HEK293 (cell line): ENCODE results near the gene FFAR4.

ENCODE experiments used
- CTCF ChIA-PET: fragments of 350-600 bp; formaldehyde crosslinking; extraction: SDS; loops from one replicate; lab custom pipeline; 2021; ENCODE audit warnings: antibody characterized with exemption; lab: Yijun Ruan, JAX
- POLR2A ChIA-PET: fragments of 300-600 bp; formaldehyde crosslinking; extraction: SDS; loops from one replicate; lab custom pipeline; 2020; ENCODE audit warnings: antibody characterized with exemption, inconsistent platforms; lab: Yijun Ruan, JAX
- H3K27ac ChIP-seq: fragments of 200-500 bp; sonication (Bioruptor generic); 2 replicates; pipeline ENCODE4 v1.5.1; 2014; ENCODE audit warnings: low read depth, low read length, control low read depth, inconsistent platforms; ENCODE audit errors: extremely low read depth
- H3K36me3 ChIP-seq, 2 experiments: fragments of 200-500 bp in 1 of 2; sonication (Bioruptor generic) in 1 of 2; 1 replicate in 1 of 2; 2 replicates in 1 of 2; pipeline ENCODE4 v1.5.1; 2014 to 2017; ENCODE audit warnings: inconsistent platforms in 2 of 2, low read length in 2 of 2; ENCODE audit not compliant: control insufficient read depth in 2 of 2, insufficient read depth in 1 of 2
- H3K4me1 ChIP-seq: fragments of 200-500 bp; sonication (Bioruptor generic); 2 replicates; pipeline ENCODE4 v1.5.1; 2014; ENCODE audit warnings: mild to moderate bottlenecking, low read length, inconsistent platforms; ENCODE audit not compliant: control insufficient read depth, insufficient read depth
- H3K4me3 ChIP-seq: 2 replicates; pipeline ENCODE4 v1.5.1; 2011; ENCODE audit warnings: low read depth, mild to moderate bottlenecking, control low read depth, low read length, moderate library complexity
- H3K9me3 ChIP-seq: fragments of 200-500 bp; sonication (Bioruptor generic); 2 replicates; pipeline ENCODE4 v1.5.1; 2014; ENCODE audit warnings: low read depth, low read length, inconsistent platforms; ENCODE audit not compliant: control insufficient read depth, insufficient read depth
- GLIS2 ChIP-seq: fragments of 450-650 bp; formaldehyde crosslinking; IDR thresholded peaks from 2 replicates; pipeline ENCODE4 v1.5.1; 2016; ENCODE audit warnings: missing biosample characterization, missing genetic modification characterization
- KLF9 ChIP-seq: fragments of 450-650 bp; formaldehyde crosslinking; IDR thresholded peaks from 2 replicates; pipeline ENCODE4 v1.5.1; 2016; ENCODE audit warnings: missing biosample characterization, missing genetic modification characterization, low read depth
- SALL2 ChIP-seq: fragments of 450-650 bp; formaldehyde crosslinking; IDR thresholded peaks from 2 replicates; pipeline ENCODE4 v1.5.0; 2017; ENCODE audit warnings: missing biosample characterization, mild to moderate bottlenecking, missing genetic modification characterization, borderline replicate concordance
- SP7 ChIP-seq: fragments of 450-650 bp; formaldehyde crosslinking; IDR thresholded peaks from 2 replicates; pipeline ENCODE4 v1.5.1; 2016; ENCODE audit warnings: missing biosample characterization, missing genetic modification characterization
- YY2 ChIP-seq: fragments of 450-650 bp; formaldehyde crosslinking; IDR thresholded peaks from 2 replicates; pipeline ENCODE4 v1.5.1; 2016; ENCODE audit warnings: missing biosample characterization, missing genetic modification characterization
- ZFP41 ChIP-seq: fragments of 450-650 bp; formaldehyde crosslinking; IDR thresholded peaks from 2 replicates; pipeline ENCODE4 v1.5.1; 2016; ENCODE audit warnings: missing biosample characterization, missing genetic modification characterization, borderline replicate concordance
- ZIC2 ChIP-seq: fragments of 450-650 bp; formaldehyde crosslinking; IDR thresholded peaks from 2 replicates; pipeline ENCODE4 v1.5.1; 2016; ENCODE audit warnings: missing biosample characterization, missing genetic modification characterization
- ZNF112 ChIP-seq: fragments of 450-650 bp; formaldehyde crosslinking; IDR thresholded peaks from 2 replicates; pipeline ENCODE4 v1.5.0; 2017; ENCODE audit warnings: missing biosample characterization, missing genetic modification characterization
- ZNF132 ChIP-seq: fragments of 450-650 bp; formaldehyde crosslinking; IDR thresholded peaks from 2 replicates; pipeline ENCODE4 v1.5.1; 2017; ENCODE audit warnings: missing biosample characterization, missing genetic modification characterization, borderline replicate concordance
- ZNF146 ChIP-seq: fragments of 450-650 bp; formaldehyde crosslinking; IDR thresholded peaks from 2 replicates; pipeline ENCODE4 v1.5.1; 2016; ENCODE audit warnings: missing biosample characterization, missing genetic modification characterization
- ZNF214 ChIP-seq: fragments of 450-650 bp; formaldehyde crosslinking; IDR thresholded peaks from 2 replicates; pipeline ENCODE4 v1.5.1; 2017; ENCODE audit warnings: missing biosample characterization, mild to moderate bottlenecking, missing genetic modification characterization, borderline replicate concordance
- ZNF248 ChIP-seq: fragments of 450-650 bp; formaldehyde crosslinking; IDR thresholded peaks from 2 replicates; pipeline ENCODE4 v1.5.1; 2017; ENCODE audit warnings: missing biosample characterization, missing genetic modification characterization
- ZNF530 ChIP-seq: fragments of 450-650 bp; formaldehyde crosslinking; IDR thresholded peaks from 2 replicates; pipeline ENCODE4 v1.5.1; 2016; ENCODE audit warnings: low read depth, missing biosample characterization, missing genetic modification characterization
- ZNF548 ChIP-seq: fragments of 450-650 bp; formaldehyde crosslinking; IDR thresholded peaks from 2 replicates; pipeline ENCODE4 v1.5.1; 2016; ENCODE audit warnings: missing biosample characterization, missing genetic modification characterization
- ZNF623 ChIP-seq: fragments of 450-650 bp; formaldehyde crosslinking; IDR thresholded peaks from 2 replicates; pipeline ENCODE4 v1.5.1; 2016; ENCODE audit warnings: missing biosample characterization, missing genetic modification characterization
- ZNF791 ChIP-seq: fragments of 450-650 bp; formaldehyde crosslinking; IDR thresholded peaks from 2 replicates; pipeline ENCODE4 v1.5.1; 2016; ENCODE audit warnings: missing biosample characterization, missing genetic modification characterization
- ZNF843 ChIP-seq: fragments of 450-650 bp; formaldehyde crosslinking; IDR thresholded peaks from 2 replicates; pipeline ENCODE4 v1.5.1; 2016; ENCODE audit warnings: missing biosample characterization, missing genetic modification characterization
- TF ChIP-seq, protein P1 (sequence below): fragments of 450-650 bp; formaldehyde crosslinking; IDR thresholded peaks from 2 replicates; pipeline ENCODE4 v1.5.1; 2016; ENCODE audit warnings: missing biosample characterization, missing genetic modification characterization
- TF ChIP-seq, protein P2 (sequence below): fragments of 450-650 bp; formaldehyde crosslinking; IDR thresholded peaks from 2 replicates; pipeline ENCODE4 v1.5.1; 2016; ENCODE audit warnings: missing biosample characterization, missing genetic modification characterization, low read depth
- TF ChIP-seq, protein P3 (sequence below): fragments of 450-650 bp; formaldehyde crosslinking; IDR thresholded peaks from 2 replicates; pipeline ENCODE4 v1.5.1; 2017; ENCODE audit warnings: missing biosample characterization, missing genetic modification characterization
- TF ChIP-seq, protein P4 (sequence below): fragments of 450-650 bp; formaldehyde crosslinking; IDR thresholded peaks from 2 replicates; pipeline ENCODE4 v1.5.1; 2016; ENCODE audit warnings: missing biosample characterization, missing genetic modification characterization
- TF ChIP-seq, protein P5 (sequence below): fragments of 450-650 bp; formaldehyde crosslinking; IDR thresholded peaks from 2 replicates; pipeline ENCODE4 v1.5.1; 2016; ENCODE audit warnings: missing biosample characterization, missing genetic modification characterization, low read depth
- TF ChIP-seq, protein P6 (sequence below): fragments of 450-650 bp; formaldehyde crosslinking; IDR thresholded peaks from 2 replicates; pipeline ENCODE4 v1.5.1; 2016; ENCODE audit warnings: missing biosample characterization, missing genetic modification characterization
- TF ChIP-seq, protein P7 (sequence below): fragments of 450-650 bp; formaldehyde crosslinking; IDR thresholded peaks from 2 replicates; pipeline ENCODE4 v1.5.1; 2016; ENCODE audit warnings: missing biosample characterization, missing genetic modification characterization, borderline replicate concordance

FFAR4 gene

DNA sequence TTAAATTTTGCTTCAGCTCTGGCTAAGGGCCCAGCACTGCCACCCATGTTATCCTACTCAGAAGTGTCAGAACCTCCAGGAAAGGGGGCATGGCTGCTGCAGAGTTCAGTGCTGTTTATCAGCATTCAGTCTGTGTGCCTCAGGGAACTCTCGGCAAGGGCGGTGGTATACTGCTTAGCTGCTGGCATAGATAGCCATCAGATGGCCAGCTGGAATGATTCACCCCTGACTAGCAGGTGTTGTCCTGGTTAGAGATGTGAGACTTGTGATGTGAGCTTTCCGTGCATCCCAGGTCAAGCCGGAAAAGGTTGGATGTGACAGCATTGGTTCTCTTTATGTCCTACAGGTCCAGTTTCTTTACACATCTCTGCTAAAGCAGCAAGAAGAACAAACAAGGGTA is 47.9 kb upstream of the FFAR4 start (continued):
- TF ChIP-seq, protein P1, sequence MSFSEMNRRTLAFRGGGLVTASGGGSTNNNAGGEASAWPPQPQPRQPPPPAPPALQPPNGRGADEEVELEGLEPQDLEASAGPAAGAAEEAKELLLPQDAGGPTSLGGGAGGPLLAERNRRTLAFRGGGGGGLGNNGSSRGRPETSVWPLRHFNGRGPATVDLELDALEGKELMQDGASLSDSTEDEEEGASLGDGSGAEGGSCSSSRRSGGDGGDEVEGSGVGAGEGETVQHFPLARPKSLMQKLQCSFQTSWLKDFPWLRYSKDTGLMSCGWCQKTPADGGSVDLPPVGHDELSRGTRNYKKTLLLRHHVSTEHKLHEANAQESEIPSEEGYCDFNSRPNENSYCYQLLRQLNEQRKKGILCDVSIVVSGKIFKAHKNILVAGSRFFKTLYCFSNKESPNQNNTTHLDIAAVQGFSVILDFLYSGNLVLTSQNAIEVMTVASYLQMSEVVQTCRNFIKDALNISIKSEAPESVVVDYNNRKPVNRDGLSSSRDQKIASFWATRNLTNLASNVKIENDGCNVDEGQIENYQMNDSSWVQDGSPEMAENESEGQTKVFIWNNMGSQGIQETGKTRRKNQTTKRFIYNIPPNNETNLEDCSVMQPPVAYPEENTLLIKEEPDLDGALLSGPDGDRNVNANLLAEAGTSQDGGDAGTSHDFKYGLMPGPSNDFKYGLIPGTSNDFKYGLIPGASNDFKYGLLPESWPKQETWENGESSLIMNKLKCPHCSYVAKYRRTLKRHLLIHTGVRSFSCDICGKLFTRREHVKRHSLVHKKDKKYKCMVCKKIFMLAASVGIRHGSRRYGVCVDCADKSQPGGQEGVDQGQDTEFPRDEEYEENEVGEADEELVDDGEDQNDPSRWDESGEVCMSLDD (tag by site-specific recombination), result no peak
- TF ChIP-seq, protein P2, sequence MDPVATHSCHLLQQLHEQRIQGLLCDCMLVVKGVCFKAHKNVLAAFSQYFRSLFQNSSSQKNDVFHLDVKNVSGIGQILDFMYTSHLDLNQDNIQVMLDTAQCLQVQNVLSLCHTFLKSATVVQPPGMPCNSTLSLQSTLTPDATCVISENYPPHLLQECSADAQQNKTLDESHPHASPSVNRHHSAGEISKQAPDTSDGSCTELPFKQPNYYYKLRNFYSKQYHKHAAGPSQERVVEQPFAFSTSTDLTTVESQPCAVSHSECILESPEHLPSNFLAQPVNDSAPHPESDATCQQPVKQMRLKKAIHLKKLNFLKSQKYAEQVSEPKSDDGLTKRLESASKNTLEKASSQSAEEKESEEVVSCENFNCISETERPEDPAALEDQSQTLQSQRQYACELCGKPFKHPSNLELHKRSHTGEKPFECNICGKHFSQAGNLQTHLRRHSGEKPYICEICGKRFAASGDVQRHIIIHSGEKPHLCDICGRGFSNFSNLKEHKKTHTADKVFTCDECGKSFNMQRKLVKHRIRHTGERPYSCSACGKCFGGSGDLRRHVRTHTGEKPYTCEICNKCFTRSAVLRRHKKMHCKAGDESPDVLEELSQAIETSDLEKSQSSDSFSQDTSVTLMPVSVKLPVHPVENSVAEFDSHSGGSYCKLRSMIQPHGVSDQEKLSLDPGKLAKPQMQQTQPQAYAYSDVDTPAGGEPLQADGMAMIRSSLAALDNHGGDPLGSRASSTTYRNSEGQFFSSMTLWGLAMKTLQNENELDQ (tag by site-specific recombination), result no peak
- TF ChIP-seq KLF9 (tag by site-specific recombination) (no peak), ZNF530 (tag by site-specific recombination) (no peak), SP7 (tag by site-specific recombination) (no peak), ZNF132 (tag by site-specific recombination) (no peak)
- TF ChIP-seq, protein P3, sequence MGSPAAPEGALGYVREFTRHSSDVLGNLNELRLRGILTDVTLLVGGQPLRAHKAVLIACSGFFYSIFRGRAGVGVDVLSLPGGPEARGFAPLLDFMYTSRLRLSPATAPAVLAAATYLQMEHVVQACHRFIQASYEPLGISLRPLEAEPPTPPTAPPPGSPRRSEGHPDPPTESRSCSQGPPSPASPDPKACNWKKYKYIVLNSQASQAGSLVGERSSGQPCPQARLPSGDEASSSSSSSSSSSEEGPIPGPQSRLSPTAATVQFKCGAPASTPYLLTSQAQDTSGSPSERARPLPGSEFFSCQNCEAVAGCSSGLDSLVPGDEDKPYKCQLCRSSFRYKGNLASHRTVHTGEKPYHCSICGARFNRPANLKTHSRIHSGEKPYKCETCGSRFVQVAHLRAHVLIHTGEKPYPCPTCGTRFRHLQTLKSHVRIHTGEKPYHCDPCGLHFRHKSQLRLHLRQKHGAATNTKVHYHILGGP (tag by site-specific recombination), result no peak
- TF ChIP-seq, protein P4, sequence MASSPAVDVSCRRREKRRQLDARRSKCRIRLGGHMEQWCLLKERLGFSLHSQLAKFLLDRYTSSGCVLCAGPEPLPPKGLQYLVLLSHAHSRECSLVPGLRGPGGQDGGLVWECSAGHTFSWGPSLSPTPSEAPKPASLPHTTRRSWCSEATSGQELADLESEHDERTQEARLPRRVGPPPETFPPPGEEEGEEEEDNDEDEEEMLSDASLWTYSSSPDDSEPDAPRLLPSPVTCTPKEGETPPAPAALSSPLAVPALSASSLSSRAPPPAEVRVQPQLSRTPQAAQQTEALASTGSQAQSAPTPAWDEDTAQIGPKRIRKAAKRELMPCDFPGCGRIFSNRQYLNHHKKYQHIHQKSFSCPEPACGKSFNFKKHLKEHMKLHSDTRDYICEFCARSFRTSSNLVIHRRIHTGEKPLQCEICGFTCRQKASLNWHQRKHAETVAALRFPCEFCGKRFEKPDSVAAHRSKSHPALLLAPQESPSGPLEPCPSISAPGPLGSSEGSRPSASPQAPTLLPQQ (tag by site-specific recombination), result no peak
- TF ChIP-seq, protein P5, sequence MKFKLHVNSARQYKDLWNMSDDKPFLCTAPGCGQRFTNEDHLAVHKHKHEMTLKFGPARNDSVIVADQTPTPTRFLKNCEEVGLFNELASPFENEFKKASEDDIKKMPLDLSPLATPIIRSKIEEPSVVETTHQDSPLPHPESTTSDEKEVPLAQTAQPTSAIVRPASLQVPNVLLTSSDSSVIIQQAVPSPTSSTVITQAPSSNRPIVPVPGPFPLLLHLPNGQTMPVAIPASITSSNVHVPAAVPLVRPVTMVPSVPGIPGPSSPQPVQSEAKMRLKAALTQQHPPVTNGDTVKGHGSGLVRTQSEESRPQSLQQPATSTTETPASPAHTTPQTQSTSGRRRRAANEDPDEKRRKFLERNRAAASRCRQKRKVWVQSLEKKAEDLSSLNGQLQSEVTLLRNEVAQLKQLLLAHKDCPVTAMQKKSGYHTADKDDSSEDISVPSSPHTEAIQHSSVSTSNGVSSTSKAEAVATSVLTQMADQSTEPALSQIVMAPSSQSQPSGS (tag by site-specific recombination), result no peak

DNA sequence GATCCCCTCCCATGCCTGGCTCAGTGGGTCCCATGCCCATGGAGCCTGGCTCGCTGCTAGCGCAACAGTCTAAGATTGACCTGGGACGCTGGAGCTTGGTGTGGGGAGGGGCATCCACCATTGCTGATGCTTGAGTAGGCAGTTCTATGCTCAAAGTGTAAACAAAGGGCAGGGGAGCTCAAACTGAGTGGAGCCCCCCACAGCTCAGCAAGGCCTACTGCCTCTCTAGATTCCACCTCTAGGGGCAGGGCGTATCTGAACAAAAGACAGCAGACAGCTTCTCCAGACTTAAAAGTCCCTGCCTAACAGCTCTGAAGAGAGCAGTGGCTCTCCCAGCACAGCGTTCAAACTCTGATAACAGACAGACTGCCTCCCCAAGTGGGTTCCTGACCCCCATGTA is 31.2 kb upstream of the FFAR4 start:
- no peaks in the 10 kb centered on the region for H3K9me3 ChIP-seq
- TF ChIP-seq ZNF248 (tag by site-specific recombination) (no peak), ZNF623 (tag by site-specific recombination) (no peak), ZNF791 (no peak), ZNF214 (no peak), ZNF548 (tag by site-specific recombination) (no peak), YY2 (tag by site-specific recombination) (no peak), SALL2 (tag by site-specific recombination) (no peak), ZNF146 (tag by site-specific recombination) (no peak), ZNF843 (tag by site-specific recombination) (no peak), ZIC2 (tag by site-specific recombination) (no peak), ZFP41 (tag by site-specific recombination) (no peak), GLIS2 (tag by site-specific recombination) (no peak), KLF9 (tag by site-specific recombination) (no peak), ZNF112 (tag by site-specific recombination) (no peak)
- TF ChIP-seq, protein P6, sequence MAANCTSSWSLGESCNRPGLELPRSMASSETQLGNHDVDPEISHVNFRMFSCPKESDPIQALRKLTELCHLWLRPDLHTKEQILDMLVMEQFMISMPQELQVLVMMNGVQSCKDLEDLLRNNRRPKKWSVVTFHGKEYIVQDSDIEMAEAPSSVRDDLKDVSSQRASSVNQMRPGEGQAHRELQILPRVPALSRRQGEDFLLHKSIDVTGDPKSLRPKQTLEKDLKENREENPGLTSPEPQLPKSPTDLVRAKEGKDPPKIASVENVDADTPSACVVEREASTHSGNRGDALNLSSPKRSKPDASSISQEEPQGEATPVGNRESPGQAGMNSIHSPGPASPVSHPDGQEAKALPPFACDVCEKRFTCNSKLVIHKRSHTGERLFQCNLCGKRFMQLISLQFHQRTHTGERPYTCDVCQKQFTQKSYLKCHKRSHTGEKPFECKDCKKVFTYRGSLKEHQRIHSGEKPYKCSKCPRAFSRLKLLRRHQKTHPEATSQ (tag by site-specific recombination), result no peak
- TF ChIP-seq, protein P7, sequence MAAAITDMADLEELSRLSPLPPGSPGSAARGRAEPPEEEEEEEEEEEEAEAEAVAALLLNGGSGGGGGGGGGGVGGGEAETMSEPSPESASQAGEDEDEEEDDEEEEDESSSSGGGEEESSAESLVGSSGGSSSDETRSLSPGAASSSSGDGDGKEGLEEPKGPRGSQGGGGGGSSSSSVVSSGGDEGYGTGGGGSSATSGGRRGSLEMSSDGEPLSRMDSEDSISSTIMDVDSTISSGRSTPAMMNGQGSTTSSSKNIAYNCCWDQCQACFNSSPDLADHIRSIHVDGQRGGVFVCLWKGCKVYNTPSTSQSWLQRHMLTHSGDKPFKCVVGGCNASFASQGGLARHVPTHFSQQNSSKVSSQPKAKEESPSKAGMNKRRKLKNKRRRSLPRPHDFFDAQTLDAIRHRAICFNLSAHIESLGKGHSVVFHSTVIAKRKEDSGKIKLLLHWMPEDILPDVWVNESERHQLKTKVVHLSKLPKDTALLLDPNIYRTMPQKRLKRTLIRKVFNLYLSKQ (tag by site-specific recombination), result no peak
- H3K4me3 ChIP-seq, result no peak overlapping the region
- no peaks in the 10 kb centered on the region for H3K4me1 ChIP-seq
- no peak overlapping the region for H3K27ac ChIP-seq
- ChIA-PET CTCF (no interaction called here), POLR2A (no interaction called here)
- H3K36me3 ChIP-seq, result no peaks in the 10 kb centered on the region
